SJSA1 (cell line): ENCODE results near the gene TMEM165. TPM values are rescaled to one million over a fixed set of nuclear protein-coding genes. Genes with fewer than 3 reads are reported as not detected.
"Not testable (repeated sequence)": the region's sequence is repeated elsewhere in the genome, so short reads cannot be mapped to it uniquely, and the experiment has no call there.

Source experiments
- DNase-seq, 2 experiments: peaks; one replicate each; pipeline ENCODE4 v3.0.0-alpha.2; 2015 to 2020; ENCODE audit warnings: low spot score in 2 of 2, low read depth in 1 of 2
- H3K27ac ChIP-seq: fragments of 250-450 bp; sonication (Bioruptor Pico); 2 replicates; pipeline ENCODE4 v1.5.1; 2020; ENCODE audit warnings: mild to moderate bottlenecking, moderate library complexity
- H3K27me3 ChIP-seq: fragments of 250-450 bp; sonication (Bioruptor Pico); replicated peaks from 2 replicates; pipeline ENCODE4 v1.5.1; 2020; ENCODE audit warnings: mild to moderate bottlenecking, moderate library complexity
- H3K36me3 ChIP-seq: fragments of 250-450 bp; sonication (Bioruptor Pico); 2 replicates; pipeline ENCODE4 v1.5.1; 2020; ENCODE audit warnings: mild to moderate bottlenecking
- H3K4me1 ChIP-seq: fragments of 250-450 bp; sonication (Bioruptor Pico); replicated peaks from 2 replicates; pipeline ENCODE4 v1.6.1; 2021; ENCODE audit warnings: mild to moderate bottlenecking
- H3K4me3 ChIP-seq: fragments of 250-450 bp; sonication (Bioruptor Pico); 2 replicates; pipeline ENCODE4 v1.5.1; 2020; ENCODE audit warnings: mild to moderate bottlenecking
- H3K9me3 ChIP-seq: fragments of 250-450 bp; sonication (Bioruptor Pico); replicated peaks from 2 replicates; pipeline ENCODE4 v1.5.1; 2020; ENCODE audit warnings: mild to moderate bottlenecking
- total RNA-seq: library from RNA; depleted of rRNA; stranded (reverse); fragments of >200 nt; shearing (Covaris generic); gene quantifications from 2 replicates; pipeline ENCODE4 v1.2.3, GENCODE V29; 2014; rRNA removed

Gene TMEM165, protein sequence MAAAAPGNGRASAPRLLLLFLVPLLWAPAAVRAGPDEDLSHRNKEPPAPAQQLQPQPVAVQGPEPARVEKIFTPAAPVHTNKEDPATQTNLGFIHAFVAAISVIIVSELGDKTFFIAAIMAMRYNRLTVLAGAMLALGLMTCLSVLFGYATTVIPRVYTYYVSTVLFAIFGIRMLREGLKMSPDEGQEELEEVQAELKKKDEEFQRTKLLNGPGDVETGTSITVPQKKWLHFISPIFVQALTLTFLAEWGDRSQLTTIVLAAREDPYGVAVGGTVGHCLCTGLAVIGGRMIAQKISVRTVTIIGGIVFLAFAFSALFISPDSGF
- 178 and 196 TPM in 2 replicates for total RNA-seq

DNA sequence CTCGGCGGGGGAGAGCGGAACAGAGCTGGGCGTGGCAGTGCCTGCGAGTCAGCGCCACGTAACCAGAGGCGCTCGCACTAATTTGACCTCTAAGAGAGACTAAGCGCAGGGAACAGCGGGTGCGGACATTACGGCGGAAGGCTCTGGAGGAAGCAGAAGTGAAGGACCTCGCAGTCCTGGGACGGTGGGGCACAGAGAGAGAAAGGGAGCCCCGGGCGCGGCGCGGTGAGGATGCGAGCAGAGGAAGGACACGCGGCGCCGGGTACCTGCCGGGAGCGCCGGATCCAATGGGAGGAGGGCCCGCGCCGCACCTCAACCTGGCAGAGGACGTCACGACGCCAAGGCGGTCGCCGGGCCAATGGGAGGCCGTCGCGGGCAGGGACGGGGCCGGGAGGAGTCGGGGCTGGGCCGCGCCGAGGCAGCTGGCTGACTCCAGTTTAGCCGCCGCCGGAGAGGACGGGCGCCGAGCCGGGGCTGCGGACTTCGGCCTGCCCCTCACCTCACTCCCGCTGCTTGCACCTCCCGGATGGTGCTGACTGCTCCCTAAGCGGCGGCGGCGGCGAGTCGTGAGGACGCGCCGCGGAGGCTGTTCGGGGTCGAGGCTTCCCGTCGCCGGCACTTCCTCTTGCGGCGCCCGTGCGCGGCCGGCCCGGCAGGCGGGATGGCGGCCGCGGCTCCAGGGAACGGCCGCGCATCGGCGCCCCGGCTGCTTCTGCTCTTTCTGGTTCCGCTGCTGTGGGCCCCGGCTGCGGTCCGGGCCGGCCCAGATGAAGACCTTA, at the start of gene TMEM165:
Gene TMEM165 (plus strand): TSS at position 429 of the 779 bp plus-strand sequence. CDS start 233 bp downstream, at position 662.
- DNase-seq: peak; percentile 88 to 95
- H3K27me3 ChIP-seq: no peaks in the 10 kb centered on the region
- H3K36me3 ChIP-seq: peaks cover 41% of the 10 kb centered on the region

GRCh38 chr4:55345980-55346850, 49.5 kb upstream of the TMEM165 start, which contains the start of gene SRD5A3:
SRD5A3 (plus strand) TSS chr4:55346242; CDS start chr4:55346337, 95 bp downstream.
- peak within 1 kb of the TSS; percentile 60 for H3K27ac ChIP-seq
- H3K9me3 ChIP-seq: no peaks in the 10 kb centered on the region
- no peaks in the 10 kb centered on the region for H3K36me3 ChIP-seq
- peaks cover 14% of the 10 kb centered on the region for H3K4me1 ChIP-seq
- no peaks in the 10 kb centered on the region for H3K27me3 ChIP-seq
- peak; percentile 83 to 92 for DNase-seq
- peak within 1 kb of the TSS; percentile 60 for H3K4me3 ChIP-seq

More for the DNA sequence above, at the start of gene TMEM165:
- Histone ChIP-seq H3K9me3 (0 out of 2 replicates have a peak, but pooled peaks cover 2% of the 10 kb centered on the region), H3K4me3 (peak within 1 kb of the TSS; percentile 95), H3K4me1 (peaks cover 19% of the 10 kb centered on the region), H3K27ac (peak within 1 kb of the TSS; percentile 83)

GRCh38 chr4:55346851-55347255, 48.9 kb upstream of the TMEM165 start:
- H3K9me3 ChIP-seq: no peaks in the 10 kb centered on the region
- DNase-seq: no peak
- peak overlapping the region; percentile 60 for H3K27ac ChIP-seq
- peaks cover 14% of the 10 kb centered on the region for H3K4me1 ChIP-seq
- no peaks in the 10 kb centered on the region for H3K27me3 ChIP-seq
- no peaks in the 10 kb centered on the region for H3K36me3 ChIP-seq
- peak overlapping the region; percentile 60 for H3K4me3 ChIP-seq

- Histone ChIP-seq H3K4me3 (no peak overlapping the region), H3K4me1 (peaks cover 14% of the 10 kb centered on the region), H3K27ac (no peak overlapping the region), H3K9me3 (no peaks in the 10 kb centered on the region), H3K36me3 (no peaks in the 10 kb centered on the region), H3K27me3 (no peaks in the 10 kb centered on the region)
- DNase-seq: no peak
Observed at GRCh38 chr4:55347610-55348228, 48.0 kb upstream of the TMEM165 start.

- Histone ChIP-seq H3K27ac (no peak overlapping the region), H3K4me3 (no peak overlapping the region), H3K27me3 (no peaks in the 10 kb centered on the region), H3K9me3 (no peaks in the 10 kb centered on the region), H3K36me3 (no peaks in the 10 kb centered on the region), H3K4me1 (peaks cover 14% of the 10 kb centered on the region)
- no peak for DNase-seq
Observed at GRCh38 chr4:55348466-55348865, 47.3 kb upstream of the TMEM165 start.

DNA sequence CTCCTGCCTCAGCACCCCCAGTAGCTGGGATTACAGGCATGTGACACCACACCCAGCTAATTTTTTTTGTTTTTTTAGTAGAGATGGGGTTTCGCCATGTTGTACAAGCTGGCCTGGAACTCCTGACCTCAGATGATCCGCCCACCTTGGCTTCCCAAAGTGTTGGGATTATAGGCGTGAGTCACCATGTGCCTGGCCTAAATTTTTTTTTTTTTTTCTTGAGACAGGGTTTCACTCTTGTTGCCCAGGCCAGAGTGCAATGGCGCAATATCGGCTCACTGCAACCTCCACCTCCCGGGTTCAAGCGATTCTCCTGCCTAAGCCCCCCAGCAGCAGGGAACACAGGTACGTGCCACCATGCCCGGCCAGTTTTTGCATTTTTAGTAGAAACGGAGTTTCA, 44.9 kb upstream of the TMEM165 start:
- H3K36me3 ChIP-seq, H3K27ac ChIP-seq, H3K9me3 ChIP-seq, H3K27me3 ChIP-seq, DNase-seq, H3K4me3 ChIP-seq: not testable (repeated sequence)
- H3K4me1 ChIP-seq: peaks cover 14% of the 10 kb centered on the region

GRCh38 chr4:55351824-55352223, 43.9 kb upstream of the TMEM165 start:
- Histone ChIP-seq H3K9me3 (no peaks in the 10 kb centered on the region), H3K27me3 (no peaks in the 10 kb centered on the region), H3K36me3 (no peaks in the 10 kb centered on the region), H3K27ac (no peak overlapping the region), H3K4me1 (peaks cover 13% of the 10 kb centered on the region), H3K4me3 (no peak overlapping the region)
- no peak for DNase-seq

GRCh38 chr4:55352726-55353125, 43.0 kb upstream of the TMEM165 start:
- DNase-seq: no peak
- no peaks in the 10 kb centered on the region for H3K27me3 ChIP-seq
- peaks cover 13% of the 10 kb centered on the region for H3K4me1 ChIP-seq
- no peaks in the 10 kb centered on the region for H3K9me3 ChIP-seq
- no peaks in the 10 kb centered on the region for H3K36me3 ChIP-seq
- H3K4me3 ChIP-seq: no peak overlapping the region
- H3K27ac ChIP-seq: no peak overlapping the region

DNA sequence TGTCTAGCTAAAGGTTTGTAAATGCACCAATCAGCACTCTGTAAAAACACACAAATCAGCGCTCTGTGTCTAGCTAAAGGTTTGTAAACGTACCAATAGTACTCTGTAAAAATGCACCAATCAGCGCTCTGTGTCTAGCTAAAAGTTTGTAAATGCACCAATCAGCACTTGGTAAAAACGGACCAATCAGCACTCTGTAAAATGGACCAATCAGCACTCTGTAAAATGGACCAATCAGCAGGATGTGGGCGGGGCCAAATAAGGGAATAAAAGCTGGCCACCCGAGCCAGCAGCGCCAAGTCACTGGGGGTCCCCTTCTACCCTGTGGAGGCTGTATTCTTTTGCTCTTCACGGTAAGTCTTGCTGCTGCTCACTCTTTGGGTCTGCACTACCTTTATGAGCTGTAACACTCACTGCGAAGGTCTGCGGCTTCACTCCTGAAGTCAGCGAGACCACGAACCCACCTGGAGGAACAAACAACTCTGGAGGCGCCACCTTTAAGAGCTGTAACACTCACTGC, 42.5 kb upstream of the TMEM165 start:
- peaks cover 15% of the 10 kb centered on the region for H3K4me1 ChIP-seq
- H3K27me3 ChIP-seq, H3K4me3 ChIP-seq, H3K9me3 ChIP-seq, H3K27ac ChIP-seq, DNase-seq, H3K36me3 ChIP-seq: not testable (repeated sequence)

- H3K36me3 ChIP-seq: no peaks in the 10 kb centered on the region
- no peaks in the 10 kb centered on the region for H3K27me3 ChIP-seq
- DNase-seq: no peak
- H3K27ac ChIP-seq: no peak overlapping the region
- H3K4me3 ChIP-seq: no peak overlapping the region
- no peaks in the 10 kb centered on the region for H3K9me3 ChIP-seq
- H3K4me1 ChIP-seq: peaks cover 24% of the 10 kb centered on the region
Observed at GRCh38 chr4:55354648-55355047, 41.1 kb upstream of the TMEM165 start.

- no peak for DNase-seq
- Histone ChIP-seq H3K27me3 (no peaks in the 10 kb centered on the region), H3K4me1 (peaks cover 25% of the 10 kb centered on the region), H3K9me3 (no peaks in the 10 kb centered on the region), H3K36me3 (no peaks in the 10 kb centered on the region), H3K4me3 (no peak overlapping the region), H3K27ac (no peak overlapping the region)
Observed at GRCh38 chr4:55355555-55355954, 40.2 kb upstream of the TMEM165 start.

GRCh38 chr4:55356991-55357461, 38.7 kb upstream of the TMEM165 start:
- no peak overlapping the region for H3K4me3 ChIP-seq
- peaks cover 36% of the 10 kb centered on the region for H3K4me1 ChIP-seq
- no peak overlapping the region for H3K27ac ChIP-seq
- H3K9me3 ChIP-seq: no peaks in the 10 kb centered on the region
- no peaks in the 10 kb centered on the region for H3K27me3 ChIP-seq
- DNase-seq: no peak
- H3K36me3 ChIP-seq: no peaks in the 10 kb centered on the region

- DNase-seq: no peak
- Histone ChIP-seq H3K27ac (no peak overlapping the region), H3K4me3 (no peak overlapping the region), H3K9me3 (no peaks in the 10 kb centered on the region), H3K27me3 (no peaks in the 10 kb centered on the region), H3K36me3 (no peaks in the 10 kb centered on the region), H3K4me1 (peaks cover 40% of the 10 kb centered on the region)
Observed at GRCh38 chr4:55358246-55358645, 37.5 kb upstream of the TMEM165 start.
